GM12875 (cell line): ENCODE measurements around the gene ADGRL3.

ENCODE experiments used
- H3K4me3 ChIP-seq: one replicate; pipeline ENCODE4 v1.5.1; 2011; ENCODE audit warnings: low read depth, low read length, control low read depth
- CTCF ChIP-seq: IDR thresholded peaks from 2 replicates; pipeline ENCODE4 v1.5.1; 2011; ENCODE audit warnings: low read depth, mild to moderate bottlenecking, control low read depth, inconsistent platforms, low read length, moderate library complexity, borderline replicate concordance; ENCODE audit not compliant: insufficient read depth

ADGRL3 gene

GRCh38 chr4:61217222-61217621 lies 17.1 kb downstream of the ADGRL3 start:
- TF ChIP-seq CTCF: no peak
- no peak overlapping the region for H3K4me3 ChIP-seq

- no peak for TF ChIP-seq CTCF
- no peak overlapping the region for H3K4me3 ChIP-seq
These were observed 20.4 kb downstream of the ADGRL3 start for GRCh38 chr4:61220556-61220955.

- no peak for TF ChIP-seq CTCF
These were observed 23.3 kb downstream of the ADGRL3 start for GRCh38 chr4:61223385-61223784.

GRCh38 chr4:61224573-61224972 lies 24.4 kb downstream of the ADGRL3 start:
- no peak for TF ChIP-seq CTCF
- no peak overlapping the region for H3K4me3 ChIP-seq

More at GRCh38 chr4:61223385-61223784, 23.3 kb downstream of the ADGRL3 start:
- no peak overlapping the region for H3K4me3 ChIP-seq

GRCh38 chr4:61225656-61226055 lies 25.5 kb downstream of the ADGRL3 start:
- no peak overlapping the region for H3K4me3 ChIP-seq
- no peak for TF ChIP-seq CTCF

- TF ChIP-seq CTCF: no peak
- H3K4me3 ChIP-seq: no peak overlapping the region
These were observed 31.3 kb downstream of the ADGRL3 start for GRCh38 chr4:61231421-61231820.

GRCh38 chr4:61239250-61239649 lies 39.1 kb downstream of the ADGRL3 start:
- no peak overlapping the region for H3K4me3 ChIP-seq
- no peak for TF ChIP-seq CTCF
